Endothelial cell (in vitro differentiated cells): ENCODE results near the gene DNAL4. TPM values are rescaled to one million over a fixed set of nuclear protein-coding genes. Genes with fewer than 3 reads are reported as not detected.

Experiments used
- DNase-seq: peaks from one replicate; pipeline ENCODE4 v3.0.0; 2021; ENCODE audit warnings: low spot score
- H3K27ac Mint-ChIP-seq: one replicate; pipeline ENCODE4 v1.8.0; 2021; ENCODE audit warnings: mixed read lengths, inconsistent platforms; ENCODE audit not compliant: unreplicated experiment
- H3K27me3 Mint-ChIP-seq: one replicate; pipeline ENCODE4 v1.8.0; 2021; ENCODE audit warnings: mild to moderate bottlenecking, moderate library complexity, mixed read lengths, inconsistent platforms; ENCODE audit not compliant: unreplicated experiment
- H3K36me3 Mint-ChIP-seq: one replicate; pipeline ENCODE4 v1.8.0; 2021; ENCODE audit warnings: mild to moderate bottlenecking, low read depth, mixed read lengths, inconsistent platforms; ENCODE audit not compliant: unreplicated experiment
- H3K4me1 Mint-ChIP-seq: one replicate; pipeline ENCODE4 v1.8.0; 2021; ENCODE audit warnings: mild to moderate bottlenecking, mixed read lengths, inconsistent platforms; ENCODE audit not compliant: unreplicated experiment
- H3K4me3 Mint-ChIP-seq: one replicate; pipeline ENCODE4 v1.8.0; 2021; ENCODE audit warnings: mild to moderate bottlenecking, mixed read lengths, inconsistent platforms; ENCODE audit not compliant: unreplicated experiment
- H3K9me3 Mint-ChIP-seq: one replicate; pipeline ENCODE4 v1.8.0; 2021; ENCODE audit warnings: mixed read lengths, inconsistent platforms; ENCODE audit not compliant: unreplicated experiment
- total RNA-seq: library from RNA; stranded (reverse); fragmentation: NEBNext Ultra II Directional; extraction: Animal tissue kit (Norgen Biotek cat#: 25700); gene quantifications from one replicate; pipeline ENCODE4 v1.2.1, GENCODE V29; 2021; ENCODE audit not compliant: unreplicated experiment
- TF ChIP-seq, protein P1 (sequence below): fragments of 200-600 bp; sonication (generic); IDR thresholded peaks from one replicate; pipeline ENCODE4 v1.5.0; 2021; ENCODE audit warnings: antibody characterized with exemption; ENCODE audit not compliant: unreplicated experiment

The DNAL4 gene
- total RNA-seq, 1 donor from 2014 or later = 20.2 TPM

DNA sequence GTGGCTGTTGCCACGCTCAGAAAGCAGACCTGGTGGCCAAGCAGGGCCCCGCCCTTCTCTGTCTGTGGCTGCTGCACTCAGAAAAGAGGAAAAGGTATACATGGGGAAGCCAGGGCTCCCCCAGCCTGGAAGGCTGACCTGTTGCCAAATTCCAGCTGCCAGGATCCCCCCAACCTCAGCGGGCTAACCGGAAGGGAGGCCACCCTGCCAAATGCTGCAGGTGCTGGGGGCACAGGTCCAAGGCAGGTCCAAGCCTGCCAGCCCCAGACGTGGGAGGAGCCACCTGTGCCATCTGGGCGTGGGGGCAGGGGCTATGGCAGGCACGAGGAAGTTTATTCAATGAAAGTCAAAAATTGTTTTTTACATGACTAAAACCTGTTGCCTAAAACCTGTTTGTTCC is 47.3 kb upstream of the DNAL4 start:
- H3K27ac Mint-ChIP-seq = no peak overlapping the region
- no peaks in the 10 kb centered on the region for H3K9me3 Mint-ChIP-seq
- H3K27me3 Mint-ChIP-seq = peaks cover 30% of the 10 kb centered on the region
- H3K36me3 Mint-ChIP-seq = peaks cover 10% of the 10 kb centered on the region
- TF ChIP-seq, protein P1, sequence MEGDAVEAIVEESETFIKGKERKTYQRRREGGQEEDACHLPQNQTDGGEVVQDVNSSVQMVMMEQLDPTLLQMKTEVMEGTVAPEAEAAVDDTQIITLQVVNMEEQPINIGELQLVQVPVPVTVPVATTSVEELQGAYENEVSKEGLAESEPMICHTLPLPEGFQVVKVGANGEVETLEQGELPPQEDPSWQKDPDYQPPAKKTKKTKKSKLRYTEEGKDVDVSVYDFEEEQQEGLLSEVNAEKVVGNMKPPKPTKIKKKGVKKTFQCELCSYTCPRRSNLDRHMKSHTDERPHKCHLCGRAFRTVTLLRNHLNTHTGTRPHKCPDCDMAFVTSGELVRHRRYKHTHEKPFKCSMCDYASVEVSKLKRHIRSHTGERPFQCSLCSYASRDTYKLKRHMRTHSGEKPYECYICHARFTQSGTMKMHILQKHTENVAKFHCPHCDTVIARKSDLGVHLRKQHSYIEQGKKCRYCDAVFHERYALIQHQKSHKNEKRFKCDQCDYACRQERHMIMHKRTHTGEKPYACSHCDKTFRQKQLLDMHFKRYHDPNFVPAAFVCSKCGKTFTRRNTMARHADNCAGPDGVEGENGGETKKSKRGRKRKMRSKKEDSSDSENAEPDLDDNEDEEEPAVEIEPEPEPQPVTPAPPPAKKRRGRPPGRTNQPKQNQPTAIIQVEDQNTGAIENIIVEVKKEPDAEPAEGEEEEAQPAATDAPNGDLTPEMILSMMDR = no peak
- H3K4me1 Mint-ChIP-seq = peaks cover 2% of the 10 kb centered on the region
- H3K4me3 Mint-ChIP-seq = no peak overlapping the region
- no peak for DNase-seq

DNA sequence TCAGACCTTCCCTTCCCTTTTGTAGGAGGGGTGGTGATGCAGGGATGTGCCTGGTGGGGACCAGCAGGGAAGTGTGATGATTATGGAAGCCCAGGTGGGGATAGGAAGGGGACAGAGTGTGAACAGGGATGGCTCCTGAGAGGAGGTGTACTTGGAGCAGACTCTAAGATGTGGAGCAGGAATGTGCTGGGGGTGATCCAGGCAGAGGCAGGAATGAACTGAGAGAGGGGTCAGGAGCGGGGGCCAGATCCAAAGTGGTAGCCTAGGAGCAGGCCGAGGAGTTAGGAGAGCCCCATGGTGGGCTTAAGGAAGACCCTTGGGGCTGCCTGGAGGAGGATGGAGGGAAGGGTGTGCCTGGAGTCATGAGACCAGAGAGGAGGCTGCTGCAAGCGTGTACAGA is 46.2 kb upstream of the DNAL4 start:
- Mint-ChIP-seq H3K9me3 (no peaks in the 10 kb centered on the region), H3K27me3 (peaks cover 26% of the 10 kb centered on the region), H3K27ac (no peak overlapping the region), H3K36me3 (peaks cover 10% of the 10 kb centered on the region), H3K4me1 (peaks cover 2% of the 10 kb centered on the region), H3K4me3 (no peak overlapping the region)
- TF ChIP-seq, protein P1 = no peak
- DNase-seq = no peak

DNA sequence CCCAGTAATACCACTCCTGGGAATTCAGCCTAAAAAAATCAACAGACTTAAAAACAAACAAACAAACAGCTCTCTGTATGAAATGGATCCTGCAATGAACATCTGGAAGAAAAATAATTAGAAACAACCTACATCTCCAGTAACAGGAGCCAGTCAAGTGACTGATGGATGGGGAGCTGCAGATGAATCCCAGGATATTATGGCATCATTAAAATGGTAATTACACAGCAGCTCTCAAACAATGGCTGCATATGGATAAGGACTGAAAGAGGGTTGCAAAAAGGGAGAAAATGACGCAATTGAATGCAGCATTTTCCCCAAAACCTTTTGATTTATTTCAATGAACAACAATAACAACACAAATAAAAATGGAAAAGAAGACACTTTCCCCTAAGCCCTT is 45.7 kb upstream of the DNAL4 start:
- DNase-seq = no peak
- peaks cover 10% of the 10 kb centered on the region for H3K36me3 Mint-ChIP-seq
- no peak overlapping the region for H3K4me3 Mint-ChIP-seq
- H3K4me1 Mint-ChIP-seq = peaks cover 2% of the 10 kb centered on the region
- TF ChIP-seq, protein P1 = no peak
- no peaks in the 10 kb centered on the region for H3K9me3 Mint-ChIP-seq
- H3K27me3 Mint-ChIP-seq = peaks cover 25% of the 10 kb centered on the region
- H3K27ac Mint-ChIP-seq = peak overlapping the region; percentile 4

DNA sequence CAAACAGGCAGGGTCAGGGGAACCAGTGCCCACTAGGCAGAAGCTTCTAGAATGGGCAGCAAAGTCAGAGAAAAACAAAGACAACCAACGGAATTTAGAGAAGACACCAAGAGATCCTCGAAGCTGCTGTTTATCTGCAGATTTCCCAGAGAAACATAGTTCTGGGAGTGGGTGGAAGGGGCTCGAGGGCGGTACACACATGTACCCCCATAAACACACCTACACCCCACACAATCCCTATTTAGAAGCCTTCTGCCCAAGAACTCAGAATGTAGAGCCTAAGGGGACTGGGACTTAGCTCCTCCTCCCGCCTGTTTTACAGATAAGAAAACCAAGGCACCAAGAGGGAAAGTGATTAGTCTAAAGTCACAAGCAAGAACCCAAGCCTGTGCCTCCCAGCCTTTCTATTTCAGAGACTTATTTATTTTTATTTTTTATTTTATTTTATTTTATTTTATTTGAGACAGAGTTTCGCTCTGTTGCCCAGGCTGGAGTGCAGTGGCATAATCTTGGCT is 43.5 kb upstream of the DNAL4 start:
- Mint-ChIP-seq H3K27me3 (peaks cover 17% of the 10 kb centered on the region), H3K4me3 (no peak overlapping the region), H3K36me3 (peaks cover 7% of the 10 kb centered on the region), H3K4me1 (no peaks in the 10 kb centered on the region), H3K27ac (no peak overlapping the region), H3K9me3 (no peaks in the 10 kb centered on the region)
- no peak for DNase-seq
- TF ChIP-seq, protein P1 = no peak

DNA sequence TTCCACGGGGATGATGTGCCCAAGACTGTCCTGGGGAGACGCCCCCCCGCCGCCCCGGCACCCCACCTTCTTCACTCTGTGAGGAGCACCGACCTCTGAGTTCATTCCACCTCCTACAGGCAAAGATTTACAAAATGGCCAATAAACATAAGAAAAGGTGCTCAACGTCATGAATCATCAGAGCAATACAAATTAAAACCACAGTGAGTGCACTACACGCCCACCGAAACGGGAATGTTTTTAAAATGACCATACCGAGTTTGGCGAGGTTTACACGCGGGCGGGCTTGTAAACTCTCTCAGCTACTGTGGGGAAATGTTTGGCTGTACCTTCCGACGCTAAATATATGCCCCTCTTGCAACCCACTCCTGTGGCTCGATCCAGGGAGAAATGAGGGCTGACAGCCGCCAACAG is 42.0 kb upstream of the DNAL4 start:
- no peaks in the 10 kb centered on the region for H3K9me3 Mint-ChIP-seq
- peaks cover 14% of the 10 kb centered on the region for H3K27me3 Mint-ChIP-seq

More for the DNA sequence above, 42.0 kb upstream of the DNAL4 start:
- Mint-ChIP-seq H3K4me3 (no peak overlapping the region), H3K4me1 (no peaks in the 10 kb centered on the region), H3K36me3 (peaks cover 7% of the 10 kb centered on the region), H3K27ac (no peak overlapping the region)
- no peak for DNase-seq
- TF ChIP-seq, protein P1 = no peak
